Right atrium auricular region (tissue), 2 donors: Measurements from ENCODE around the gene ARMH3. TPM values are rescaled to one million over a fixed set of nuclear protein-coding genes. Genes with fewer than 3 reads are reported as not detected.
A peak's percentile ranks its signal among the peaks of the same experiment; 100 is the strongest.

ENCODE experiments used
- DNase-seq: peaks from one replicate; pipeline ENCODE4 v3.0.0-alpha.2; 2019; ENCODE audit warnings: low spot score
- H3K27ac ChIP-seq, 2 donors: fragments of 200-600 bp; sonication (generic); 1 replicate in 1 of 2; 2 replicates in 1 of 2; pipeline ENCODE4 v1.5.1; 2016 to 2019
- H3K27me3 ChIP-seq, 2 donors: fragments of 200-600 bp; sonication (generic); one replicate each; pipeline versions ENCODE4 v1.5.1 to v1.6.0; 2017 to 2019
- H3K36me3 ChIP-seq: fragments of 200-600 bp; sonication (generic); one replicate; pipeline ENCODE4 v1.5.1; 2016
- H3K4me1 ChIP-seq, 2 donors: fragments of 200-600 bp; sonication (generic); one replicate each; pipeline versions ENCODE4 v1.5.1 to v1.6.0; 2017 to 2019
- H3K4me3 ChIP-seq, 2 donors: fragments of 200-600 bp; sonication (generic); 1 replicate in 1 of 2; 2 replicates in 1 of 2; pipeline ENCODE4 v1.5.1; 2017 to 2019; ENCODE audit warnings: mild to moderate bottlenecking in 1 of 2, moderate library complexity in 1 of 2
- H3K9me3 ChIP-seq, 2 donors: fragments of 200-600 bp; sonication (generic); one replicate each; pipeline ENCODE4 v1.5.1; 2019
- CTCF ChIP-seq, 2 donors: fragments of 200-600 bp; sonication (generic); IDR thresholded peaks; one replicate each; pipeline ENCODE4 v1.5.1; 2019; ENCODE audit warnings: antibody characterized with exemption in 2 of 2
- total RNA-seq, 2 donors: library from RNA; depleted of rRNA; stranded (reverse); fragments of >200 nt; gene quantifications; one replicate each; pipeline ENCODE4 v1.1.0, GENCODE V29; 2016

ARMH3 gene
- total RNA-seq, 2 donors from 2014 or later, result 25.4 to 28.5 TPM

GRCh38 chr10:101896225-101896877, 159.6 kb downstream of the ARMH3 start:
- Histone ChIP-seq H3K4me3 (no peak overlapping the region), H3K4me1 (peaks cover 0 to 16% of the 10 kb centered on the region in 2 donors), H3K9me3 (no peaks in the 10 kb centered on the region), H3K36me3 (no peaks in the 10 kb centered on the region), H3K27ac (peak overlapping the region; percentile 38 to 89), H3K27me3 (no peaks in the 10 kb centered on the region)
- no peak for TF ChIP-seq CTCF (IDR thresholded peaks at IDR 0.05)
- no peak for DNase-seq

GRCh38 chr10:101895781-101896180, 160.2 kb downstream of the ARMH3 start:
- Histone ChIP-seq H3K36me3 (no peaks in the 10 kb centered on the region), H3K9me3 (no peaks in the 10 kb centered on the region), H3K27ac (peak overlapping the region; percentile 38 to 89), H3K4me1 (peaks cover 0 to 16% of the 10 kb centered on the region in 2 donors), H3K27me3 (no peaks in the 10 kb centered on the region), H3K4me3 (no peak overlapping the region)
- no peak for DNase-seq
- TF ChIP-seq CTCF (IDR thresholded peaks at IDR 0.05), result no peak

- Histone ChIP-seq H3K27ac (peak overlapping the region; percentile 73 to 89), H3K36me3 (no peaks in the 10 kb centered on the region), H3K4me1 (peaks cover 0 to 18% of the 10 kb centered on the region in 2 donors), H3K4me3 (no peak overlapping the region), H3K9me3 (no peaks in the 10 kb centered on the region), H3K27me3 (no peaks in the 10 kb centered on the region)
- no peak for DNase-seq
- TF ChIP-seq CTCF (IDR thresholded peaks at IDR 0.05), result no peak
Observed at GRCh38 chr10:101894742-101895141, 161.2 kb downstream of the ARMH3 start.

- Histone ChIP-seq H3K4me3 (no peak overlapping the region), H3K27me3 (no peaks in the 10 kb centered on the region), H3K27ac (peak overlapping the region; percentile 73 to 89), H3K36me3 (no peaks in the 10 kb centered on the region), H3K4me1 (peaks cover 0 to 23% of the 10 kb centered on the region in 2 donors), H3K9me3 (no peaks in the 10 kb centered on the region)
- no peak for TF ChIP-seq CTCF (IDR thresholded peaks at IDR 0.05)
- DNase-seq, result no peak
Observed at GRCh38 chr10:101894266-101894665, 161.7 kb downstream of the ARMH3 start.

- no peak for TF ChIP-seq CTCF (IDR thresholded peaks at IDR 0.05)
- Histone ChIP-seq H3K27ac (peak overlapping the region; percentile 73 to 89), H3K9me3 (no peaks in the 10 kb centered on the region), H3K4me1 (peaks cover 0 to 27% of the 10 kb centered on the region in 2 donors), H3K36me3 (no peaks in the 10 kb centered on the region), H3K4me3 (no peak overlapping the region), H3K27me3 (no peaks in the 10 kb centered on the region)
- no peak for DNase-seq
Observed at GRCh38 chr10:101893510-101894120, 162.4 kb downstream of the ARMH3 start.
